Kidney epithelial cell (primary cell): ENCODE results near the gene SLFN12. TPM values are rescaled to one million over a fixed set of nuclear protein-coding genes. Genes with fewer than 3 reads are reported as not detected.

Experiments used
- DNase-seq: peaks from one replicate; pipeline ENCODE4 v3.0.0-alpha.2; 2010; ENCODE audit warnings: low read depth
- H3K27me3 ChIP-seq: 2 replicates; pipeline ENCODE4 v1.6.0; 2011; ENCODE audit warnings: low read length; ENCODE audit not compliant: control insufficient read depth, insufficient read depth
- H3K36me3 ChIP-seq: 2 replicates; pipeline ENCODE4 v1.5.1; 2011; ENCODE audit warnings: low read length; ENCODE audit not compliant: control insufficient read depth, insufficient read depth
- H3K4me3 ChIP-seq: 2 replicates; pipeline ENCODE4 v1.5.1; 2011; ENCODE audit warnings: low read depth, mild to moderate bottlenecking, control low read depth, low read length
- CTCF ChIP-seq: IDR thresholded peaks from 2 replicates; pipeline ENCODE4 v1.5.1; 2011; ENCODE audit warnings: mild to moderate bottlenecking, moderate library complexity, low read length, control low read depth, inconsistent platforms; ENCODE audit not compliant: insufficient read depth, poor library complexity, severe bottlenecking
- total RNA-seq: library from RNA; depleted of rRNA; stranded (reverse); fragments of >200 nt; gene quantifications from 2 replicates; pipeline ENCODE4 v1.2.3, GENCODE V29; 2015

SLFN12 gene
- total RNA-seq, 1 donor from 2014 or later, result 12.8 TPM

- no peak for DNase-seq
- TF ChIP-seq CTCF, result no peak
- Histone ChIP-seq H3K4me3 (no peak overlapping the region), H3K27me3 (peaks cover 6% of the 10 kb centered on the region), H3K36me3 (no peaks in the 10 kb centered on the region)
These were observed 64.0 kb downstream of the SLFN12 start for GRCh38 chr17:35368081-35368830.

- H3K36me3 ChIP-seq, result no peaks in the 10 kb centered on the region
- no peaks in the 10 kb centered on the region for H3K27me3 ChIP-seq
- no peak for TF ChIP-seq CTCF
- H3K4me3 ChIP-seq, result no peak overlapping the region
- DNase-seq, result no peak
These were observed 71.3 kb downstream of the SLFN12 start for GRCh38 chr17:35361027-35361426.

Other genes starting within 250 kb of the SLFN12 start
- gene SLC35G3, start 238.1 kb downstream of the SLFN12 start, total RNA-seq, result not detected in 2 replicates
- gene SLFN5, start 189.4 kb downstream of the SLFN12 start, total RNA-seq, result 114 and 129 TPM in 2 replicates
- 0.04 and 0.27 TPM in 2 replicates for gene SLFN11, start 58.9 kb downstream of the SLFN12 start, total RNA-seq
- gene SLFN13, start 16.3 kb upstream of the SLFN12 start, total RNA-seq, result 2.3 and 4.4 TPM in 2 replicates
- gene SLFN12L, start 105.2 kb upstream of the SLFN12 start, total RNA-seq, result not detected in 2 replicates
- gene SLFN14, start 128.3 kb upstream of the SLFN12 start, total RNA-seq, result not detected in 2 replicates
- gene PEX12, start 146.1 kb upstream of the SLFN12 start, total RNA-seq, result 7.2 and 8.6 TPM in 2 replicates
- gene AP2B1, start 154.8 kb upstream of the SLFN12 start, total RNA-seq, result 152 and 163 TPM in 2 replicates